Vagina (tissue), 2 donors: ENCODE measurements around the gene SNRK.

Source experiments
- POLR2A ChIP-seq, 2 donors: fragments of 450-650 bp; IDR thresholded peaks; one replicate each; pipeline ENCODE4 v1.6.1; 2017; ENCODE audit warnings: antibody characterized with exemption in 2 of 2, mild to moderate bottlenecking in 2 of 2, moderate library complexity in 2 of 2
- POLR2AphosphoS5 ChIP-seq, 2 donors: sonication (generic); formaldehyde crosslinking; IDR thresholded peaks; one replicate each; pipeline ENCODE4 v1.9.0; 2017; ENCODE audit warnings: antibody characterized with exemption in 2 of 2, mild to moderate bottlenecking in 2 of 2, low read depth in 1 of 2; ENCODE audit not compliant: insufficient read depth in 1 of 2

- no peak for TF ChIP-seq POLR2A (IDR thresholded peaks at IDR 0.05)
- TF ChIP-seq POLR2AphosphoS5 (IDR thresholded peaks at IDR 0.05; ENCODE audit: insufficient read depth in 1 of 2, low read depth in 1 of 2): no peak
Observed at GRCh38 chr3:43362183-43362582, 75.8 kb downstream of the SNRK start.
